GM12864 (cell line): ENCODE measurements around the gene STRN4.

Experiments
- DNase-seq: peaks from one replicate; pipeline ENCODE4 v3.0.0-alpha.2; 2011; ENCODE audit warnings: low read depth
- H3K4me3 ChIP-seq: 2 replicates; pipeline ENCODE4 v1.5.1; 2011; ENCODE audit warnings: mild to moderate bottlenecking, low read depth, low read length, control low read depth
- TF ChIP-seq, protein P1 (sequence below): IDR thresholded peaks from 2 replicates; pipeline ENCODE4 v1.5.1; 2011; ENCODE audit warnings: low read depth, mild to moderate bottlenecking, moderate library complexity, low read length, control low read depth, inconsistent platforms; ENCODE audit errors: missing control alignments

Gene STRN4

DNA sequence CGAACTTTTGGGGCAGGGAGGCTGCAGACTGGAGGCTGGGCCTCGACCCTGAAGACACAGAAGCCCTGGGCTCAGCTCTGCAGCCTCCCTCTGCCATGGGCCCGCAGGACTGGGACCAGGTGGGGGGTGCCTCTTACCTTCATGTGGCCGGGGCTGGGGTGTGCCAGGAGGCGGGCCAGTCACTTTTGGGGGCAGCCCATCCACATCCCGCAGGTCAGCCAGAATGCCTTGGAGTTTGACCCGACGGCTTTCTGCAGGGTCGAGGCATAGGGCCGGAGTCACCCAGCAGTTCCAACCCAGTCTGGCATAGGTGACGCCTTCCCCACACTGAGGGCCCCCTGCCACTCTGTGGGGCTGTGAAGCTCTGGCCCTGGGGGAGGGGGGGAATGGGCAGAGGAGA, 18.5 kb downstream of the STRN4 start:
- no peak overlapping the region for H3K4me3 ChIP-seq
- no peak for DNase-seq
- TF ChIP-seq, protein P1, sequence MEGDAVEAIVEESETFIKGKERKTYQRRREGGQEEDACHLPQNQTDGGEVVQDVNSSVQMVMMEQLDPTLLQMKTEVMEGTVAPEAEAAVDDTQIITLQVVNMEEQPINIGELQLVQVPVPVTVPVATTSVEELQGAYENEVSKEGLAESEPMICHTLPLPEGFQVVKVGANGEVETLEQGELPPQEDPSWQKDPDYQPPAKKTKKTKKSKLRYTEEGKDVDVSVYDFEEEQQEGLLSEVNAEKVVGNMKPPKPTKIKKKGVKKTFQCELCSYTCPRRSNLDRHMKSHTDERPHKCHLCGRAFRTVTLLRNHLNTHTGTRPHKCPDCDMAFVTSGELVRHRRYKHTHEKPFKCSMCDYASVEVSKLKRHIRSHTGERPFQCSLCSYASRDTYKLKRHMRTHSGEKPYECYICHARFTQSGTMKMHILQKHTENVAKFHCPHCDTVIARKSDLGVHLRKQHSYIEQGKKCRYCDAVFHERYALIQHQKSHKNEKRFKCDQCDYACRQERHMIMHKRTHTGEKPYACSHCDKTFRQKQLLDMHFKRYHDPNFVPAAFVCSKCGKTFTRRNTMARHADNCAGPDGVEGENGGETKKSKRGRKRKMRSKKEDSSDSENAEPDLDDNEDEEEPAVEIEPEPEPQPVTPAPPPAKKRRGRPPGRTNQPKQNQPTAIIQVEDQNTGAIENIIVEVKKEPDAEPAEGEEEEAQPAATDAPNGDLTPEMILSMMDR, result no peak

DNA sequence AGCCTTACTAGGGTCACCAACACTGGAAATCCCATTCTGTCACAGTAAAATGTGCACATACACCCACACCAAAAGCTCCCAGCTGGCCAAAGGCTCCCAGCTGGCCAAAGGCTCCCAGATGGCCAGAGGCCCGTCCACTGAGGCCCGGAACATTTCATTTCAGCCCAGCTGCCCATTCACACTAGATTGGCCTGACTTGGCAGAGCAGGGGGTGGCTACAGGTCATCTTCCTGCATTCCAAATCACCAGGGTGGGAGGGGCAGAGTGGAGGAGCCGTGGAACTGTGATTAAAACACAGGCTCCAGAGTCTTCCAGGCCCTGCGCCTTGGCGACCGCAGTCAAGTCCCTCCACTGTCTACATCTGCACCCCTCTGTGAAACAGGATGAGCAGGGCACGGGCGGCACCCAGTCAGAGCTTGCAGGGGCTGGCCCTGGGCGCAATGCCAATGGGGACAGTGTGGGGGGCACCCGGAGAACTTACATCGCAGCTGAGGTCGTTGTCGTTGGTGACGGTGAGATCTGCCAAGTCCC, 19.2 kb downstream of the STRN4 start:
- H3K4me3 ChIP-seq, result no peak overlapping the region
- TF ChIP-seq, protein P1, result no peak
- no peak for DNase-seq

DNA sequence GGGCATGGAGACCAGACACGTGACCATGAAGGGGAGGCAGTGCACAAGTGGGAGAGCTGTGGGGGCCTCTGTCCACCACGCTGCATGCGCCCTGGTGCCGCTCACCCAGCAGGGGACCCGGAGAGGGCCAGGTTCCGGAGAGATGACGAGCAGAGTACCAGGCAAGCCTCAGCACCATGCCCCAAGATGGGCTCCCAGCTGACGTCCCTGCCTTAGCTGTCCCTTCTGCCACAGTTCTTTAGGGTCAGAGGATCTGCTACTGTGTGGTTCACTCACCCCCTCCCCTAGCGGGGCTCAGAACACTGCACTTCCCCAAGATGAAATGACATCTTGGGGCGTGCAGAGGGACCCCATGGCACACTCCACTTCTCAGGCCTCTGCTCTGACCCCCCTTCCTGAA, 19.7 kb downstream of the STRN4 start:
- TF ChIP-seq, protein P1, result no peak
- DNase-seq, result no peak
- H3K4me3 ChIP-seq, result no peak overlapping the region

DNA sequence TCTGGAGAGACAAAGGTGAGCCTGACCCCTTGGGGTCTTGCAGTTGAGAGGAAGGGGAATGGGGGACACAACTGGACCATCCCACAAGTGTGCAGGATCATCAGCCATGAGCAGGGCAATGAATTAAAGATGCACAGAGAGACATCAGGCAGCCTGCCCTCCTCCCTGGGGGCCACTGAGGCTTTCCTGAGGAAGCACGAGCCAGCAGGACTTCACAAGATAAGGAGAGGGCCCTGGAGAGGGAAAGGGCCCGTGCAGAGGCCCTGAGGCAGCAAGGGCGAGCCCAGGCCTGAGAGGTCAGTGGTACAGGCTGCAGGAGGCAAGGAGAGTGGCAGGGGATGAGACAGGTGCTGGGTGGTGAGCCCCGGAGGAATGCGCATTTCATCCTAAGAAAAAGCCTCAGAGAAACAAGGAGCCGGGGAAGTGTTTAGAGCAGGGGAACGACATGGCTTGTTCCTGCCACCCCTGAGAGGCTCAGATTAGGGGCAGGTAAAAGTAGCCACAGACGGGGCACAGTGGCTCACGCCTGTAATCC, 20.3 kb downstream of the STRN4 start:
- DNase-seq, result no peak
- TF ChIP-seq, protein P1, result no peak
- no peak overlapping the region for H3K4me3 ChIP-seq

DNA sequence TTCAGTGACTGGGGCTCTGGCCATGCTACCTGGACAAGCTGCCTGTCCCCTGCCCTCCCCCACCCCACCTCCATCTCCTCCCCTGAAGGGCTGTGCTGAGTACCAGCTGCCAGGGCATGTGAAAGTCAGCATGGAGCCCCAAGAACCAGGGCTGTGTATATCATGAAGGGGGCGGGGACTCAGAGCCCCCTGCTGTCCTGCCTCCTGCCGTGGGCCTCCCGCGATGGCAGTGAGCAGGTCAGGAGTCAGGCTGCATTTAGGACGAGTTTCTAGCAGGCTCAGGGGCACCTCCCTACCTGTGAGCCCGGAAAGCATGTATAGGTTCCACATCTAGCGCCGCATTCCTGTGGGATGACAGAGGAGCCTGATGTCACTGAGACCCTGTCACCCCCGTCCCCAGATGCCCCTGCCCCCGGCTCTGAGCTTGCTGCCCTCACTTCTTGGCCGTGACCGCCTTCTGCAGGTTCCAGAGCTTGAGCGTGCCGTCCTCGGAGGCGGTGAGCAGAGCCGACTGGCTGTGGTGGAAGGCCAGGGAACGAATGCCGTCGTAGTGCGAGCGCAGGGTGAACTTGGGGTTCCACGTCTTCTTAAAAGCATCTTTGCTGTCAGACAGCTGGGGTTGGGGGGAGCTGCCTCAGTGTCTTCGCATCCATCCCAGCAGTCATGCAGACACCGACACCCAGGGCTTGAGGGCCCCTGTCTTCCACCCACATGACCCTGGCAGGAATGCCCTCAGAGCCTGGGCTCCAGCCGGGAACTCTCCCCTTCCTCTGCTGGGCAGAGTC, 21.0 kb downstream of the STRN4 start:
- H3K4me3 ChIP-seq, result no peak overlapping the region
- TF ChIP-seq, protein P1, result no peak

DNA sequence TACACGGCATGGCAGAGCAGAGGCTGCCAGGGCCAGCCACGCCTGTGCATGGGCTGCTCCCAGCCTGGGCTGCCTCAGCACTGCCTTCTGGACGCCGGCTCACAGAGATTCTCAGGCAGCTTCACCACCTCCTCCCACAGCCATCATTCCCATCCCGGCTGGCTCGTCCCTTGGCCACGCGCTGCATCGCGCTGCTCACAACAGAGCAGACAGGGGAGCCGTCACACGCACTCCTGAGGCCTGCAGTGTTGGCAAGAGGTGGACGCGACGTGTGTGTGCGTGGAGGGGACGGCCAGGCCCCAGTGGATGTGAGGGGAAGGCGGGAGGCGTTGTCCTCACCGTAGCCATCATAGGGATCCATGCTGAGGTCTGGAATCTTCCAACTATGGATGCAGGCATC, 21.8 kb downstream of the STRN4 start:
- TF ChIP-seq, protein P1, result no peak
- DNase-seq, result no peak
- no peak overlapping the region for H3K4me3 ChIP-seq

More for the DNA sequence above, 21.0 kb downstream of the STRN4 start:
- no peak for DNase-seq
